Activated gamma-delta T cell treated with anti-CD3 and anti-CD28 coated beads, Interleukin-2, amount 50 U/mL, for 16 hours (primary cell): ENCODE data around the gene NRG4.
"Not testable (repeated sequence)": the region's sequence is repeated elsewhere in the genome, so short reads cannot be mapped to it uniquely, and the experiment has no call there.

Experiments used
- DNase-seq: peaks from one replicate; pipeline ENCODE4 v3.0.0-alpha.2; 2020; ENCODE audit warnings: low read depth

The NRG4 gene

GRCh38 chr15:75926931-75927330, 85.3 kb downstream of the NRG4 start:
- DNase-seq = no peak

GRCh38 chr15:75925440-75925839, 86.8 kb downstream of the NRG4 start:
- DNase-seq = no peak

- DNase-seq = no peak
Measured at GRCh38 chr15:75924576-75924975, 87.6 kb downstream of the NRG4 start.

- DNase-seq = no peak
Measured at GRCh38 chr15:75923756-75924155, 88.5 kb downstream of the NRG4 start.

- no peak for DNase-seq
Measured at GRCh38 chr15:75921732-75922703, 90.2 kb downstream of the NRG4 start.

GRCh38 chr15:75920079-75920478, 92.1 kb downstream of the NRG4 start:
- DNase-seq = no peak

- DNase-seq = no peak
Measured at GRCh38 chr15:75918135-75918534, 94.1 kb downstream of the NRG4 start.

GRCh38 chr15:75916978-75917377, 95.2 kb downstream of the NRG4 start:
- DNase-seq = no peak

GRCh38 chr15:75910355-75910754, 101.9 kb downstream of the NRG4 start:
- DNase-seq = not testable (repeated sequence)

GRCh38 chr15:75905231-75905630, 107.0 kb downstream of the NRG4 start:
- no peak for DNase-seq

GRCh38 chr15:75903331-75904239, 108.6 kb downstream of the NRG4 start, which contains the start of gene FBXO22:
Gene FBXO22, plus strand, starts transcription at chr15:75903878. Its CDS starts 86 bp downstream, at chr15:75903964.
- DNase-seq = peak; percentile 82

GRCh38 chr15:75902129-75902557, 110.1 kb downstream of the NRG4 start:
- no peak for DNase-seq

- DNase-seq = no peak
Measured at GRCh38 chr15:75900577-75900976, 111.6 kb downstream of the NRG4 start.

- DNase-seq = no peak
Measured at GRCh38 chr15:75895731-75896130, 116.5 kb downstream of the NRG4 start.

GRCh38 chr15:75891895-75892294, 120.3 kb downstream of the NRG4 start:
- no peak for DNase-seq
